ENCODE results near the gene ALLC.

- TF ChIP-seq CTCF (IDR thresholded peaks at IDR 0.05; ENCODE audit: low read depth, low read length, missing input control) (no peak), REST (IDR thresholded peaks at IDR 0.05) (no peak), GABPA (IDR thresholded peaks at IDR 0.05 in 1 of 2, conservative IDR thresholded peaks at IDR 0.05 in 1 of 2) (no peak), TAF1 (conservative IDR thresholded peaks at IDR 0.05) (no peak), JUND (IDR thresholded peaks at IDR 0.05) (no peak), RAD21 (IDR thresholded peaks at IDR 0.05) (no peak), YY1 (IDR thresholded peaks at IDR 0.05) (no peak), SP1 (IDR thresholded peaks at IDR 0.05) (no peak), ATF3 (IDR thresholded peaks at IDR 0.05) (no peak), HNF4A (conservative IDR thresholded peaks at IDR 0.05) (no peak), MAX (IDR thresholded peaks at IDR 0.05) (no peak), FOXA2 (IDR thresholded peaks at IDR 0.05) (no peak)
Measured at GRCh38 chr2:3739313-3739712, 81.3 kb downstream of the ALLC start.

All from liver (tissue), 3 donors.